ENCODE data around the gene ARPC5. TPM values are rescaled to one million over a fixed set of nuclear protein-coding genes. Genes with fewer than 3 reads are reported as not detected.
"Not testable (repeated sequence)": the region's sequence is repeated elsewhere in the genome, so short reads cannot be mapped to it uniquely, and the experiment has no call there.

The ARPC5 gene
- total and polyA plus RNA-seq, 2 experiments from 2014 or later = 144 to 183 TPM

- H3K36me3 ChIP-seq (replicated peaks; ENCODE audit: insufficient read depth, low read depth) = no peaks in the 10 kb centered on the region
- H3K4me1 ChIP-seq (ENCODE audit: insufficient read depth) = peaks cover 17% of the 10 kb centered on the region
- H3K4me3 ChIP-seq = no peak overlapping the region
- H2AFZ ChIP-seq = no peak overlapping the region
- no peak overlapping the region for H3K27ac ChIP-seq
- H3K4me2 ChIP-seq = no peak overlapping the region
- no peak for TF ChIP-seq EZH2phosphoT487 (IDR thresholded peaks at IDR 0.05; ENCODE audit: low read depth, severe bottlenecking, unreplicated experiment)
- TF ChIP-seq, protein P1, sequence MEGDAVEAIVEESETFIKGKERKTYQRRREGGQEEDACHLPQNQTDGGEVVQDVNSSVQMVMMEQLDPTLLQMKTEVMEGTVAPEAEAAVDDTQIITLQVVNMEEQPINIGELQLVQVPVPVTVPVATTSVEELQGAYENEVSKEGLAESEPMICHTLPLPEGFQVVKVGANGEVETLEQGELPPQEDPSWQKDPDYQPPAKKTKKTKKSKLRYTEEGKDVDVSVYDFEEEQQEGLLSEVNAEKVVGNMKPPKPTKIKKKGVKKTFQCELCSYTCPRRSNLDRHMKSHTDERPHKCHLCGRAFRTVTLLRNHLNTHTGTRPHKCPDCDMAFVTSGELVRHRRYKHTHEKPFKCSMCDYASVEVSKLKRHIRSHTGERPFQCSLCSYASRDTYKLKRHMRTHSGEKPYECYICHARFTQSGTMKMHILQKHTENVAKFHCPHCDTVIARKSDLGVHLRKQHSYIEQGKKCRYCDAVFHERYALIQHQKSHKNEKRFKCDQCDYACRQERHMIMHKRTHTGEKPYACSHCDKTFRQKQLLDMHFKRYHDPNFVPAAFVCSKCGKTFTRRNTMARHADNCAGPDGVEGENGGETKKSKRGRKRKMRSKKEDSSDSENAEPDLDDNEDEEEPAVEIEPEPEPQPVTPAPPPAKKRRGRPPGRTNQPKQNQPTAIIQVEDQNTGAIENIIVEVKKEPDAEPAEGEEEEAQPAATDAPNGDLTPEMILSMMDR (IDR thresholded peaks at IDR 0.05; ENCODE audit: poor library complexity) = no peak
- TF ChIP-seq EZH2 (IDR thresholded peaks at IDR 0.05; ENCODE audit: borderline replicate concordance) = no peak
- H3K9me3 ChIP-seq (ENCODE audit: low read depth) = no peaks in the 10 kb centered on the region
- H4K20me1 ChIP-seq (ENCODE audit: insufficient read depth, poor library complexity, severe bottlenecking) = peaks cover 26% of the 10 kb centered on the region
- 88% methylated on average over 2 of the region's 2 CpGs for WGBS (ENCODE audit: low lambda C conversion rate, missing lambda C conversion rate)
- DNase-seq (ENCODE audit: low spot score) = no peak
- no peaks in the 10 kb centered on the region for H3K9me2 ChIP-seq (replicated peaks; ENCODE audit: insufficient read depth)
- peaks cover 46% of the 10 kb centered on the region for H3K79me2 ChIP-seq
- no peaks in the 10 kb centered on the region for H3K27me3 ChIP-seq
These were observed 4.8 kb downstream of the ARPC5 start for GRCh38 chr1:183630748-183631147.

GRCh38 chr1:183628537-183628936, 7.0 kb downstream of the ARPC5 start:
- H3K9me2 ChIP-seq (replicated peaks; ENCODE audit: insufficient read depth) = no peaks in the 10 kb centered on the region
- peaks cover 34% of the 10 kb centered on the region for H3K79me2 ChIP-seq
- no peak overlapping the region for H2AFZ ChIP-seq
- peaks cover 20% of the 10 kb centered on the region for H4K20me1 ChIP-seq (ENCODE audit: insufficient read depth, poor library complexity, severe bottlenecking)
- no peaks in the 10 kb centered on the region for H3K36me3 ChIP-seq (replicated peaks; ENCODE audit: insufficient read depth, low read depth)
- H3K4me2 ChIP-seq = no peak overlapping the region
- H3K4me1 ChIP-seq (ENCODE audit: insufficient read depth) = peaks cover 17% of the 10 kb centered on the region
- no peaks in the 10 kb centered on the region for H3K9me3 ChIP-seq (ENCODE audit: low read depth)
- DNase-seq (ENCODE audit: low spot score) = no peak
- H3K27me3 ChIP-seq = no peaks in the 10 kb centered on the region
- H3K4me3 ChIP-seq = no peak overlapping the region
- TF ChIP-seq EZH2 (IDR thresholded peaks at IDR 0.05; ENCODE audit: borderline replicate concordance) (no peak), EZH2phosphoT487 (IDR thresholded peaks at IDR 0.05; ENCODE audit: low read depth, severe bottlenecking, unreplicated experiment) (no peak)
- TF ChIP-seq, protein P1 (IDR thresholded peaks at IDR 0.05; ENCODE audit: poor library complexity) = no peak
- no peak overlapping the region for H3K27ac ChIP-seq

DNA sequence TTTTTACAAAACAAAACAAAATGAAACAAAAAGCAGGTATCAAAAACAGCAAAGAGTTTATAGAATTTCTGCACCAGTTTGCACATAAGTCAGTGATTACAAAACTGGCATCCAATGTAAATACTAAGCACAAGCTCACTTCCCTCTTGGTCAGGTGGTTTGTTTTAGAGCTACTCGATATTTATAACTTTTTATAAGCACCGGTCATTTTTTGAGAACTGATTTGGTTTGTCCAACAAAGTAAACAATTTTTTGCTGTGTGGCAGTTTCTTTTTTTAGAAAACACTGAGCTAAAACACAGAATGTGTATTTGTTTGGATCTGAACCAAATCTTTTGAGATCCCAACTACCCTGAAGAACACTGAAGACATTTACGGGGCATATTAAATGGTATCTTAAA, 9.3 kb downstream of the ARPC5 start:
- not testable (repeated sequence) for H3K4me2 ChIP-seq; H3K4me3 ChIP-seq; H3K9me2 ChIP-seq (replicated peaks; ENCODE audit: insufficient read depth); H3K36me3 ChIP-seq (replicated peaks; ENCODE audit: insufficient read depth, low read depth); H3K4me1 ChIP-seq (ENCODE audit: insufficient read depth); H4K20me1 ChIP-seq (ENCODE audit: insufficient read depth, poor library complexity, severe bottlenecking); H3K9me3 ChIP-seq (ENCODE audit: low read depth); H2AFZ ChIP-seq; H3K27me3 ChIP-seq; DNase-seq (ENCODE audit: low spot score)
- WGBS (ENCODE audit: low lambda C conversion rate, missing lambda C conversion rate) = 70% methylated on average over 3 of the region's 3 CpGs
- Histone ChIP-seq H3K79me2 (peaks cover 11% of the 10 kb centered on the region), H3K27ac (peak overlapping the region; percentile 8)

- Histone ChIP-seq H3K27ac (peak overlapping the region; percentile 46), H3K79me2 (no peaks in the 10 kb centered on the region), H2AFZ (no peak overlapping the region), H3K4me3 (no peak overlapping the region), H3K9me2 (replicated peaks; ENCODE audit: insufficient read depth) (no peaks in the 10 kb centered on the region), H3K36me3 (replicated peaks; ENCODE audit: insufficient read depth, low read depth) (no peaks in the 10 kb centered on the region), H3K27me3 (no peaks in the 10 kb centered on the region), H3K4me1 (ENCODE audit: insufficient read depth) (peaks cover 3% of the 10 kb centered on the region), H3K4me2 (no peak overlapping the region), H4K20me1 (ENCODE audit: insufficient read depth, poor library complexity, severe bottlenecking) (no peaks in the 10 kb centered on the region), H3K9me3 (ENCODE audit: low read depth) (no peaks in the 10 kb centered on the region)
- TF ChIP-seq, protein P1 (IDR thresholded peaks at IDR 0.05; ENCODE audit: poor library complexity) = peak; percentile 77
- TF ChIP-seq EZH2phosphoT487 (IDR thresholded peaks at IDR 0.05; ENCODE audit: low read depth, severe bottlenecking, unreplicated experiment) = no peak
- peak; percentile 73 for DNase-seq (ENCODE audit: low spot score)
- WGBS (ENCODE audit: low lambda C conversion rate, missing lambda C conversion rate) = 63% methylated on average over 10 of the region's 10 CpGs
These were observed 12.4 kb downstream of the ARPC5 start for GRCh38 chr1:183622884-183623785.

All from hepatocyte (in vitro differentiated cells).